A549 (cell line): ENCODE results near the gene PPIL4. TPM values are rescaled to one million over a fixed set of nuclear protein-coding genes. Genes with fewer than 3 reads are reported as not detected.

Source experiments
- ATAC-seq, 2 experiments: fragments of 200-7000 bp in 1 of 2; fragments of >200 bp in 1 of 2; cut with Nextera tagmentation in 1 of 2; cut with Tn5 transposase in 1 of 2; 3 replicates each; pipeline versions ENCODE4 v1.8.0 to v1.9.1; 2018 to 2020; ENCODE audit warnings: mild to moderate bottlenecking in 1 of 2, moderate library complexity in 1 of 2
- CTCF ChIA-PET: fragments of 300-600 bp; sonication (Branson Sonifier 250); formaldehyde crosslinking; extraction: SDS; loops from one replicate; lab custom pipeline; 2021; ENCODE audit warnings: antibody characterized with exemption, inconsistent platforms; lab: Yijun Ruan, JAX
- POLR2A ChIA-PET: fragments of 350-600 bp; formaldehyde crosslinking; extraction: SDS; loops from one replicate; lab custom pipeline; 2021; ENCODE audit warnings: antibody characterized with exemption, inconsistent platforms; lab: Yijun Ruan, JAX
- DNase-seq, 2 experiments: peaks; one replicate each; pipeline versions ENCODE4 v3.0.0 to v3.0.0-alpha.2; 2011 to 2016; ENCODE audit warnings: low read depth in 1 of 2, low spot score in 1 of 2
- FAIRE-seq: peaks from 2 replicates; lab custom pipeline; 2011; peaks lifted over from hg19 to GRCh38; lab: Jason Lieb, UNC
- H3K27ac ChIP-seq, 2 experiments: fragments of >200 bp; sonication (Bioruptor Twin); formaldehyde crosslinking; 3 replicates each; pipeline ENCODE4 v1.5.1; 2016 to 2017
- H3K4me1 ChIP-seq: fragments of >200 bp; sonication (Bioruptor Twin); formaldehyde crosslinking; 3 replicates; pipeline ENCODE4 v1.6.1; 2016
- H3K4me2 ChIP-seq: fragments of >200 bp; sonication (Bioruptor Twin); formaldehyde crosslinking; 3 replicates; pipeline ENCODE4 v1.6.1; 2016
- H3K4me3 ChIP-seq: fragments of >200 bp; sonication (Bioruptor Twin); formaldehyde crosslinking; 3 replicates; pipeline ENCODE4 v1.5.1; 2016
- H3K9me3 ChIP-seq: fragments of >200 bp; sonication (Bioruptor Twin); formaldehyde crosslinking; 3 replicates; pipeline ENCODE4 v1.6.1; 2016
- BHLHE40 ChIP-seq: IDR thresholded peaks from 2 replicates; pipeline ENCODE4 v1.6.1; 2012; ENCODE audit warnings: low read depth, low read length, inconsistent platforms
- CBX8 ChIP-seq: fragments of 200-600 bp; sonication (generic); IDR thresholded peaks from 2 replicates; pipeline ENCODE4 v1.6.1; 2016
- EHMT2 ChIP-seq: fragments of 200-600 bp; sonication (generic); IDR thresholded peaks from 2 replicates; pipeline ENCODE4 v1.6.1; 2016; ENCODE audit warnings: antibody characterized with exemption, low read depth, mild to moderate bottlenecking, moderate library complexity
- FOXS1 ChIP-seq: fragments of 250-450 bp; sonication (Bioruptor Pico); IDR thresholded peaks from 2 replicates; pipeline ENCODE4 v1.5.0; 2020; ENCODE audit warnings: mild to moderate bottlenecking, moderate library complexity
- GATA3 ChIP-seq: IDR thresholded peaks from 2 replicates; pipeline ENCODE4 v1.6.1; 2012; ENCODE audit warnings: borderline replicate concordance
- HDAC2 ChIP-seq: fragments of 200-600 bp; sonication (generic); IDR thresholded peaks from 2 replicates; pipeline ENCODE4 v1.6.1; 2016
- HEYL ChIP-seq: fragments of 250-450 bp; sonication (Bioruptor Pico); IDR thresholded peaks from 2 replicates; pipeline ENCODE4 v1.8.0; 2021; ENCODE audit warnings: mild to moderate bottlenecking, moderate library complexity
- HOXA7 ChIP-seq: fragments of 250-450 bp; sonication (Bioruptor Pico); IDR thresholded peaks from 2 replicates; pipeline ENCODE4 v1.5.0; 2020; ENCODE audit warnings: mild to moderate bottlenecking, moderate library complexity
- HOXB5 ChIP-seq: fragments of 250-450 bp; sonication (Bioruptor Pico); IDR thresholded peaks from 2 replicates; pipeline ENCODE4 v1.5.0; 2020; ENCODE audit warnings: mild to moderate bottlenecking, moderate library complexity
- MAFK ChIP-seq: fragments of 450-650 bp; IDR thresholded peaks from 2 replicates; pipeline ENCODE4 v1.6.1; 2014; ENCODE audit not compliant: partially characterized antibody
- PBX3 ChIP-seq: IDR thresholded peaks from 2 replicates; pipeline ENCODE4 v1.6.1; 2012
- PHF8 ChIP-seq: fragments of 200-600 bp; sonication (generic); IDR thresholded peaks from 2 replicates; pipeline ENCODE4 v1.6.1; 2016; ENCODE audit warnings: low read depth, mild to moderate bottlenecking, antibody characterized with exemption, moderate library complexity, borderline replicate concordance
- RCOR1 ChIP-seq: fragments of 150-350 bp; IDR thresholded peaks from 2 replicates; pipeline ENCODE4 v1.6.1; 2014; ENCODE audit warnings: antibody characterized with exemption, low read length, low read depth
- RFX5 ChIP-seq: fragments of 450-650 bp; IDR thresholded peaks from 2 replicates; pipeline ENCODE4 v1.7.1; 2014; ENCODE audit warnings: antibody characterized with exemption, mild to moderate bottlenecking, moderate library complexity
- RNF2 ChIP-seq: fragments of 200-600 bp; sonication (generic); IDR thresholded peaks from 2 replicates; pipeline ENCODE4 v1.6.1; 2016; ENCODE audit warnings: low read depth, mild to moderate bottlenecking, antibody characterized with exemption, moderate library complexity, borderline replicate concordance
- SMC3 ChIP-seq: fragments of >200 bp; sonication (Bioruptor Twin); formaldehyde crosslinking; IDR thresholded peaks from 3 replicates; pipeline ENCODE4 v1.6.1; 2018; ENCODE audit warnings: inconsistent platforms
- TP53 ChIP-seq: fragments of 250-450 bp; sonication (Bioruptor Pico); IDR thresholded peaks from 2 replicates; pipeline ENCODE4 v1.5.0; 2021; ENCODE audit warnings: mild to moderate bottlenecking, moderate library complexity
- ZFP36 ChIP-seq: fragments of 450-650 bp; IDR thresholded peaks from 2 replicates; pipeline ENCODE4 v1.6.1; 2014; ENCODE audit warnings: borderline replicate concordance; ENCODE audit not compliant: partially characterized antibody
- ZSCAN20 ChIP-seq: fragments of 250-450 bp; sonication (Bioruptor Pico); IDR thresholded peaks from 2 replicates; pipeline ENCODE4 v1.8.0; 2022; ENCODE audit warnings: mild to moderate bottlenecking, moderate library complexity
- WGBS: methylation state at CpG from one replicate; pipeline ENCODE4 v1.1.6; 2017; ENCODE audit errors: missing lambda C conversion rate; 5-methylcytosine and 5-hydroxymethylcytosine counted together
- polyA plus RNA-seq, 4 experiments: library from polyadenylated mRNA; depleted of rRNA in 3 of 4; stranded (reverse); fragments of >200 nt; fragmentation: RNase III in 1 of 4; extraction: RNeasy Plus Mini Kit Qiagen cat#74134 plus additional on column Dnase treatment in 1 of 4; gene quantifications; 2 replicates in 3 of 4; 3 replicates in 1 of 4; pipeline ENCODE4 v1.2.3, GENCODE V29; 2011 to 2017
- TF ChIP-seq, protein P1 (sequence below): fragments of 150-350 bp; IDR thresholded peaks from 2 replicates; pipeline ENCODE4 v1.6.1; 2014; ENCODE audit warnings: low read depth, mild to moderate bottlenecking, low read length
- TF ChIP-seq, protein P2 (sequence below): IDR thresholded peaks from 2 replicates; pipeline ENCODE4 v1.6.1; 2012; ENCODE audit warnings: low read depth, borderline replicate concordance
- TF ChIP-seq, protein P3 (sequence below): fragments of >200 bp; sonication (Bioruptor Twin); formaldehyde crosslinking; IDR thresholded peaks from 2 replicates; pipeline ENCODE4 v1.6.1; 2016

The PPIL4 gene
- polyA plus RNA-seq, 2 of the 4 experiments (the other 2 are of a cell fraction): 12.1 to 17.2 TPM

- Histone ChIP-seq H3K27ac (no peak overlapping the region), H3K9me3 (no peaks in the 10 kb centered on the region), H3K4me3 (no peak overlapping the region), H3K4me2 (no peak overlapping the region), H3K4me1 (peaks cover 18% of the 10 kb centered on the region)
- TF ChIP-seq GATA3 (no peak), RFX5 (no peak), HOXB5 (CRISPR knock-in tag) (no peak), PHF8 (no peak), PBX3 (no peak), EHMT2 (no peak), RNF2 (no peak), HOXA7 (no peak), BHLHE40 (no peak)
- TF ChIP-seq, protein P1, sequence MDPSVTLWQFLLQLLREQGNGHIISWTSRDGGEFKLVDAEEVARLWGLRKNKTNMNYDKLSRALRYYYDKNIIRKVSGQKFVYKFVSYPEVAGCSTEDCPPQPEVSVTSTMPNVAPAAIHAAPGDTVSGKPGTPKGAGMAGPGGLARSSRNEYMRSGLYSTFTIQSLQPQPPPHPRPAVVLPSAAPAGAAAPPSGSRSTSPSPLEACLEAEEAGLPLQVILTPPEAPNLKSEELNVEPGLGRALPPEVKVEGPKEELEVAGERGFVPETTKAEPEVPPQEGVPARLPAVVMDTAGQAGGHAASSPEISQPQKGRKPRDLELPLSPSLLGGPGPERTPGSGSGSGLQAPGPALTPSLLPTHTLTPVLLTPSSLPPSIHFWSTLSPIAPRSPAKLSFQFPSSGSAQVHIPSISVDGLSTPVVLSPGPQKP: no peak
- TF ChIP-seq, protein P2, sequence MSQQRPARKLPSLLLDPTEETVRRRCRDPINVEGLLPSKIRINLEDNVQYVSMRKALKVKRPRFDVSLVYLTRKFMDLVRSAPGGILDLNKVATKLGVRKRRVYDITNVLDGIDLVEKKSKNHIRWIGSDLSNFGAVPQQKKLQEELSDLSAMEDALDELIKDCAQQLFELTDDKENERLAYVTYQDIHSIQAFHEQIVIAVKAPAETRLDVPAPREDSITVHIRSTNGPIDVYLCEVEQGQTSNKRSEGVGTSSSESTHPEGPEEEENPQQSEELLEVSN: no peak
- FAIRE-seq (no peak), ATAC-seq (no peak), DNase-seq (no peak)
- CTCF ChIA-PET: interaction anchor here (0.8 kb wide), 1 partner anchor 14 kb away, joined by 3 read pairs; the partner anchor contains the start of gene PPIL4
- POLR2A ChIA-PET: no interaction called here
- 39% methylated on average over 2 of the region's 2 CpGs for WGBS
These were observed 13.5 kb upstream of the PPIL4 start for GRCh38 chr6:149559389-149559788.

DNA sequence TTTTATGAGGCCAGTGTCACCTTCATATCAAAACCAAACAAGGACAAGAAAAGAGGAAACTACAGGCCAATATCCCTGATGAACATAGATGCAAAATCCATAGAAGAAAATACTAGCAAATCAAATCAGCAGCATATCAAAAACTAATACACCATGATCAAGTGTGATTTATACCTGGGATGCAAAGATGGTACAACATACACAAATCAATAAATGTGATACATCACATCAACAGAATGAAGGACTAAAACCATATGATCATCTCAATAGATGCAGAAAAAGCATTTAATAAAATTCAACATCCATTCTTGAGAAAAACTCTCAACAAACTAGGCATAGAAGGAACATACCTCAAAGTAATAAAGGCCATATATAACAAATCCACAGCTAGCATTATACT lies 12.2 kb upstream of the PPIL4 start:
- CTCF ChIA-PET: interaction anchor here (0.7 kb wide), 1 partner anchor 1107 kb away, joined by 3 read pairs; no protein-coding TSS in a partner anchor
- DNase-seq (no peak), ATAC-seq (no peak), FAIRE-seq (no peak)
- POLR2A ChIA-PET: no interaction called here
- no peak overlapping the region for H3K27ac ChIP-seq
- TF ChIP-seq HDAC2: no peak
- TF ChIP-seq MAFK: no peak
- TF ChIP-seq HEYL (CRISPR knock-in tag): no peak
- no peak for TF ChIP-seq FOXS1 (CRISPR knock-in tag)
- TF ChIP-seq ZFP36: no peak
- TF ChIP-seq CBX8: no peak
- H3K9me3 ChIP-seq: no peaks in the 10 kb centered on the region
- H3K4me3 ChIP-seq: no peak overlapping the region
- H3K4me1 ChIP-seq: peaks cover 5% of the 10 kb centered on the region; the same call in 2 of the 3 replicates
- no peak overlapping the region for H3K4me2 ChIP-seq

DNA sequence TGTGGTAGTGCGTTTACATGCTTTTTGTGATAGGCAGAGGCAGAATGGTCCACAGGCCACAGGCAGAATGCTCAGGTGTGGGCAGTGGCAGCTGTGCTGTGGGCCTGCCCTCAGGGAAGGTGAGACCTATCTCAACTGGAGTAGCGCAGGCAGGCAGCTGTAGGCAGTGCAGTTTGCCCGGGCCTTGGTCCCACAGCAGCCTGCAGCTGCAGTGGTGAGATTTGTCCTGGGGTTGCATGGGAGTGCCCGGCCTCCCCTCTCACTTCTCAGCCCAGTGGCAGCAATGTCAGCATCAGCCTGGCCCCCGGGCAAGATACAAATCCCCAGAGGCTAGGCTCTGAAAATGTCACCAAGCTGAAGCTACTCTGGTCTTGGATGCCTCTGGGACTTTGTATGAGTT lies 6.1 kb upstream of the PPIL4 start:
- ChIA-PET CTCF (interaction anchor here (1.2 kb wide), 1 partner anchor 9 kb away, joined by 4 read pairs; no protein-coding TSS in a partner anchor), POLR2A (no interaction called here)
- TF ChIP-seq PBX3 (no peak), TP53 (CRISPR knock-in tag) (no peak), SMC3 (no peak), ZSCAN20 (CRISPR knock-in tag) (no peak), RCOR1 (no peak), FOXS1 (CRISPR knock-in tag) (no peak), RFX5 (no peak)
- TF ChIP-seq, protein P3, sequence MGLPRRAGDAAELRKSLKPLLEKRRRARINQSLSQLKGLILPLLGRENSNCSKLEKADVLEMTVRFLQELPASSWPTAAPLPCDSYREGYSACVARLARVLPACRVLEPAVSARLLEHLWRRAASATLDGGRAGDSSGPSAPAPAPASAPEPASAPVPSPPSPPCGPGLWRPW: no peak
- DNase-seq (no peak), ATAC-seq (no peak), FAIRE-seq (no peak)
- H3K9me3 ChIP-seq: no peaks in the 10 kb centered on the region
- H3K4me1 ChIP-seq: peaks cover 3% of the 10 kb centered on the region; the same call in 1 of the 3 replicates
- no peak overlapping the region for H3K27ac ChIP-seq
- WGBS: 38% methylated on average over 2 of the region's 5 CpGs
- no peak overlapping the region for H3K4me2 ChIP-seq
- no peak overlapping the region for H3K4me3 ChIP-seq
